NCI-H1436 treated with DMSO at 0.1 percent for 48 hours (cell line): ENCODE results near the gene LCOR.
"Not testable (repeated sequence)": the region's sequence is repeated elsewhere in the genome, so short reads cannot be mapped to it uniquely, and the experiment has no call there.

Source experiments
- DNase-seq: peaks from one replicate; lab custom pipeline; 2025; lab: John Stamatoyannopoulos, UW

LCOR gene

GRCh38 chr10:96840841-96841518 lies 8.9 kb downstream of the LCOR start:
- DNase-seq = no peak

- no peak for DNase-seq
Measured at GRCh38 chr10:96842896-96843723, 11.0 kb downstream of the LCOR start.

GRCh38 chr10:96843823-96844222 lies 11.7 kb downstream of the LCOR start:
- DNase-seq = no peak

DNA sequence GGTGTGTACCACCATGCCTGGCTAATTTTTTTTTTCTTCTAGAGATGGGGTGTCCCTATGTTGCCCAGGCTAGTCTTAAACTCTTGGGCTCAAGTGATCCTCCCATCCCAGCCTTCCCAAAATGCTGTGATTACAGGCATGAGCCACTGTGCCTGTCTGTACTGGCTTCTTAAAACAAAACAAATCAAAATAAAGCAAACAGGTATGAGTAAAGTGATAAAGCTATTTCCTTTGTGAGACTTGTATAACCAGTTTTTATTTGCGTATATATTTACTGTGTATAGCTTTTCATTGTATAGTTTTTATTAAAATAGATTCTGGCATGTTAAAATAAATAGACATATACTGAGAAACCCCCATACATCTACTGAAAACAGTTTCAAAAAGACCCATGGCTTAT lies 14.3 kb downstream of the LCOR start:
- DNase-seq = no peak

DNA sequence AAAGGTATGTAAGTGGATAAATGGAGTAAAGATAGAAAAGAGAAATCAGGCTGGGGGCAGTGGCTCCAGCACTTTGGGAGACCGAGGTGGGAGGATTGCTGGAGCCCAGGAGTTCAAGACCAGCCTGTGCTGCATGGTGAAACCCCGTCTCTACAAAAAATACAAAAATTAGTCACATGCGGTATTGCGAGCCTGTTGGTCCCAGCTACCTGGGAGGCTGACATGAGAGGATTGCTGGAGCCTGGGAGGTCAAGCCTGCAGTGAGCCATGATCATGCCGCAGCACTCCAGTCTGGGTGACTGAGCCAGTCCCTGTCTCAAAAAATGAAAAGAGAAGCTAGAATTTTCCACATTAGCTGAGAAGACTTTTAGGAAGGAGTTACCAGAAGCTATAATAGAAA lies 14.8 kb downstream of the LCOR start:
- DNase-seq = no peak

- DNase-seq = not testable (repeated sequence)
Measured at GRCh38 chr10:96847356-96847755, 15.3 kb downstream of the LCOR start.

GRCh38 chr10:96850113-96850512 lies 18.0 kb downstream of the LCOR start:
- DNase-seq = no peak

DNA sequence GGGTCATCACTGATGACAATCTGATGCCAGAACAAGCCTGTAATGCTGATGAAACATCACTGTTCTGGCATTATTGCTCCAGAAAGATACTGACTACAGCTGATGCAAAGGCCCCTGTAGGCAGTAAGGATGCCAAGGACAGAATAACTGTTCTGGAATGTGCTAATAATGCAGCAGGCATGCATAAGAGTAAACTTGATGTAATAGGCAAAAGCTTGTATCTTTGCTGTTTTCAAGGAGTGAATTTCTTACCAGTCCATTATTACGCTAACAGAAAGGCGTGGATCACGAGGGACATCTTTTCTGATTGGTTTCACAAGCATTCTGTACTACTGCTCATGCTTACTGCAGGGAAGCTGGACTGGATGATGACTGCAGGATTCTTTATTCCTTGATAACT lies 18.7 kb downstream of the LCOR start:
- DNase-seq = no peak

GRCh38 chr10:96851281-96851680 lies 19.2 kb downstream of the LCOR start:
- no peak for DNase-seq

DNA sequence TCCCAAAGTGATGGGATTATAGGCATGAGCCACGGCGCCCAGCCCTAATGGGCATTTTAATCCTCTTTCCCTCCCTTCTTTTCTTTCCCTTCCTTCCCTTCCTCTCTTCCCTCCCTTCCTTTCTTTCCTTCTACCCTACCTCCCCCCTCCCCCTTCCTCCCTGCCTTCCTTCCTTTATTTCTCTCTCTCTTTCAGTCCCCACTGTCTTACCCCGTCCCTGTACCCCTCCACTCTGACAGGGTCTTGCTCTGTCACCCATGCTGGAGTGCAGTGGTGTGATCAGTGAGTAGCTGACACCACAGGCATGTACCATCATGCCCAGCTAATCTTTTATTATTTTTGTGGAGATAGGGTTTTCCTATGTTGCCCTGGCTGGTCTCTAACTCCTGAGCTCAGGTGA lies 24.2 kb downstream of the LCOR start:
- no peak for DNase-seq

DNA sequence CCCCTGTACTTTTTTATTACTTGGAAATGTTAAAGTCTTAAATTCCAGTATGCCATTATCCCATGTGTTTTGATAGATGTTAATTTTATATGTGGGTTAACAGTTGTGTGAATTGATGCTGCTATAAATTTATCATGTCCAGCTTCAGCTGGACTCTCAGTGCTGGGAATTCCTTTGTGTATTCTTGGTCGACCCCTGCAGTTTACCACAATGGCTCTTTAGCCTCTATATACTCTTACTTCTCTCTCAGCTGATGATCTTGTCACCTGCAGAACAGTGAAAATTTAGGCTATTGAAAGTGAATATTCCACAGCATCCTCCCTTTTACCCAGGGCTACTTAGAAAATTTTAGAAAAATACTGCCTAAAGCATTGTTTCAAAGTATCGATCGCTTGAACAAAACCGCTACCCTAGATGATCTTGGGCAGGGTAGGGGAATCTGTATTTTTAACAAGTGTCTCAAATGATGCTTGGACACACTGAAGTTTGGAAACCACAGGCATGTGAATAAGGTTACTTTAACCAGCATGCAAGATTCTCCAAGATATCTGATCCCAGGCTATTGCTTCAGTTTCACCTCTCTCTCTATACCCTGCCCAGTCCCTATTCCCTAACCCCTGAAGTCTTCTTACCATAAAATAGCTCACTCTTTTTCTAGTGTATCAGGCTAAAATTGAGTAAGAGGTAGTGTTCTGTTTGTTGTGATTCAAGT lies 25.4 kb downstream of the LCOR start:
- DNase-seq = no peak

- DNase-seq = no peak
Measured at GRCh38 chr10:96858038-96858705, 26.1 kb downstream of the LCOR start.

DNA sequence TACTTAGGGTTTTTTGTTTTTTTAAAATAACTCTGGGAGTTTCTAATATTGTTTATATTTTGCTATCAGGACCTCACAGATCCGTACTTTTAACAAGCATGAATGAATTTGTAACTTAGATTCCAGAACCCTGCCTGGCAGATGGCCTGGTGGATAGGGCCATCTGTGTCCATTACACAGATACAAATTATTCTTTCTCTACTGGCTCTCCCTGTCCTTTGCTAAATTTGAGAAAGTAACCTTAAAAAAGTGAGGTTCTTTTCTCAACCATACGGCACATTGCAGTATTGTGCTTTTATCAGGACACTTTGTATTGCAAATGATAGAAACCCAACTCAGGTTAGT lies 26.6 kb downstream of the LCOR start:
- DNase-seq = no peak

DNA sequence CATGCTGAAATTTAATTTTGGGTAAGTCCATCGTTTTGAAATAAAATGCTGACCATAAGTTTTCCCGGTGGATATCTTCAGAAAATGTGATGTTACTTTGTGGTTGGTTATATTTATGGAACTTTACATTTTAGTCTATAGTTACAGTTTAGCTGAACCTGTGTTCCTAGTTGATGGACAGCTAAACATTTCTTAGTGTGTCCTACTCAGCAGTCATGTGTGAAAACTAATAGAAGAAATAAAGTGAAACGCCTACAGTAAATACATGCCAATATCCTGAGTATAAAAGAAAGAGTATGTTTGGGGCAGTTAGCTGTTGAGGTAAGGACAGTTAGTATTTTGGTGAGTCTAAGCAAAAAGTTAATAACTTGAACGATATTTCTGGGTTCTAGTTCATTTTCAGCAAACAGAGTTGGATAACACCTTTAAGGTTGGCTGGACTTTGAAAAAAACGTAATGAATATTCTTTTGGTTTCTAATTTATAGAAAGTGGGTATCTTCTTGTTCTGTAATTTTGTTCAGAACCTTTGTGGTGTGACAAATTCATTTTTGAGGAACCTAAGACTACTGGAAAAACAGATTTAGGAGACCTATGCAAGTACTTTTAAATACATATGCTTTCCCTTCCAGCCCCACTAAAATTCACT lies 28.7 kb downstream of the LCOR start:
- DNase-seq = no peak

DNA sequence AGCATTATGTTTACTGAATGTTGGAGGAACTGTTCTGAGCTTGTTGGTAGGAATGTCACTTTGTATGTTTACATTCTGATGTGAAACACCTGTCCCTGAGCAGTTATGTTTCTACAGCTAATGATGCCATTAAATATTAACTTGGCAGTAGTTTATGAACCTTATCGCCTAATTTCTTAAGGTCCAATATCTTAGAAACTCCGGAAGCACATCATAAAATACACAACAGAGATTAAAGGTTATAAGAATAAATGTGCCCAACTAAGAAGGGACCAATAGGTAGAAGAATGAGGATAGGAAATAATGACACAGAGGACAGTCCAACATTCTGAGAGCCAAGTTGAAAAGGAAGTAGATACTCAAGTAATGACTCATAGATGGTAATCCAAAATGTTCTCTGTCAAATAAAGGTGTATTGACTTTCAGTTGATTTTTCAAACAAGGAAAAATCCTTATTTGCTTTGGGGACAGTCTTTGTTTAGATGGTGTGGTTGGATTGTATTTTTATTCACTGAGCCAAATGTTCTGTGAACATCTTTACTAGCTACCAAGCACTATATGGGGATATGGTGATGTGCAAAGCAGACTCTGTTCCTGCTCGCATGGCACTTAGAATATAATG lies 31.9 kb downstream of the LCOR start:
- DNase-seq = no peak

- DNase-seq = no peak
Measured at GRCh38 chr10:96873086-96873485, 41.0 kb downstream of the LCOR start.

DNA sequence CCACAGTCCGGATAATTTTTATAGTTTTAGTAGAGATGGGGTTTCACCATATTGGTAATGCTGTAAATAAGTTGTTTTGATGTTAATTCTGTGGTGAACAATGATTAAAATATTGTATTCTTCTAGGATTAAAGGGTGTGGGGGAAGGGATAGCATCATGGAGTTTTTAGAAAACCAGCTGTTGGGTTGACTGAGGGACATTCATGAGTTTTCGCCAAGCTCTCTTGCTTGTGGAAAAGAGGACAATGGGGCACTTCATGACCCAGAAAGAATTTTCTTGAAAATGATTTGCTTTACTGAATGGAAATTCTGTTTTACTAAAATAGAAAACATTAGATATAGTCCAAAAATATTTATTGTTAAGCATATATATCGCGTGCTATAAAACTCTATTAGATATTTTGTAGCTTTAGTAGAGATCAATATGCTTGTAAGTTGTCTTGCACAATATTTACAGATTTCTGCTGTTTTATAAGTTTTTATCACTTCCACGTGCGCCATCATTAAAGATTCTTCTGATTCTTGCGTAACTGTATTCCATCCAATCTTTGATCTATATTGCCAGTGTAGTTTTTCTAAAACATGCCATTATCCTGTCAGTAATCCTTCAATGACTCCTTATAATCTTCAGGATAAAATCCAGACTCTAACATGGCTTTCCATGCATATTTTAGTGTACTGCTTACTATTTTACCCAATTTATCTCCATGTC lies 41.8 kb downstream of the LCOR start:
- no peak for DNase-seq

DNA sequence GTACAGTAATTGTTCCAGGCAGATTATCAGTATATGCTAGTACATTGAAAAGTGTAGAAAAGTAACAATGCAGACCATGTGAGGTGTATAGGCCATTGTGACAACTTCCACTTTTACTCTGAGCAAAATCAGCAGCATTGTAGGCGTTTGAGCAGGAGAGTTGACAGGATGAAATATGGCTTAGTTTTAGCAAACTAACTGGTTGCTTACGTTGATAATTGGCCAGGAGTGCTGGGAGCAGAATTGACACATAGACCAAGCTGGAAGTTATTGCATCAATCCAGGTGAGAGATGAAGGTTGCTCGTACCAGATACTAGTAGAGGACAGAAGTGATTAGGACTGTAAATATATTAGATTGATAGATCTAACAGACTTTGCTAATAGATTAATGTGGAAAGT lies 46.0 kb downstream of the LCOR start:
- no peak for DNase-seq

DNA sequence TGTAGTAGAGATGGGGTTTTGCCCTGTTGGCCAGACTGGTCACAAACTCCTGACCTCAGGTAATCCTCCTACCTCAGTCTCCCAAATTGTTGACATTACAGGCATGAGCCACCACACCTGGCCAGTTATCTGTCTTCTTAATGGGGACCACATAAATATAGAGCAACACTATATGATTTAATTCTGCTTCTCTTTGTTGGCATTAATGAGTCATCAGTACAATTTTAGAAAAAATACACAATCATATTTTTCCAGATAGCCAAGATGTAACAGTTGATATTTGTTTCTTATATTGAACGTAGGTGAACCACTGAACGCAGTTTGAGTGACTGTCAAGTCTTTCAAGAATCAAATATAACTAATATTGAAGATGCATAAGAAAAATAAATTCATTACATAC lies 48.5 kb downstream of the LCOR start:
- no peak for DNase-seq

DNA sequence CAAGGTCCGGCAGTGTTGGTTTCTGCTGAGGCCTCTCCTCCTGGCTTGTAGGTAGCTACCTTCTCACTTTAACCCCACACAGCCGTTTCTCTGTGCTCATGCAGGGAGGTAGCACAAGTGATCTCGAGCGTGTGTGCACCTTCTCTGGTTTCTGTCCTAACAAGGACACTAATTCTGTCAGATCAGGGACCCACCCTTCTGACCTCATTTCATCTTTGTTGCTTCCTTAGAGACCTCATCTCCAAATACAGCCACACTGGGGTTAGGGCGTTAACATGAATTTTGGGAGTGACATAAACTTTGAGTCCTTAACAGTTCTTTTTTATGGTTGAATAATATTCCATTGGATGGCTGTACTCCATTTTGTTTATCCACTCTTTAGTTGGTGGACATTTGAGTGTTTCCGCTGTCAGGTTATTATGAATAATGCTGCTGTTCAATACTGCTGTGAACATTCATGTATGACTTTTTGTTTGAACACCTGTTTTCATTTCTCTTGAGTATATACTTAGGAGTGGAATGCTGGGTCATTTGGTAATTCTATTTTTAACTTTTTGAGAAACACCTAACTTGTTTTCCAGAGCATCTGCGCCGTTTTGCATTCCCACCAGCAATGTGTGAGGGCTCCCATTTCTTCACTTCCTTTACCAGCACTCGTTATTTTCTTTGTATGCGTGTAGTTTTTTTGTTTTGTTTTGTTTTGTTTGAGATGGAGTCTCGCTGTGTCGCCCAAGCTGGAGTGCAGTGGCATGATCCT lies 57.5 kb downstream of the LCOR start:
- DNase-seq = no peak
